Tibial nerve (tissue), 4 donors: ENCODE results near the gene CIITA.

Source experiments
- CTCF ChIP-seq, 5 experiments: fragments of 200-600 bp in 3 of 5; fragments of 450-650 bp in 2 of 5; sonication (generic) in 3 of 5; IDR thresholded peaks; one replicate each; pipeline ENCODE4 v1.5.1; 2016 to 2019; ENCODE audit warnings: antibody characterized with exemption in 5 of 5, mild to moderate bottlenecking in 3 of 5, moderate library complexity in 2 of 5
- EP300 ChIP-seq, 2 donors: sonication (generic); formaldehyde crosslinking; IDR thresholded peaks; one replicate each; pipeline ENCODE4 v1.6.1; 2017; ENCODE audit warnings: antibody characterized with exemption in 2 of 2, mild to moderate bottlenecking in 1 of 2
- POLR2A ChIP-seq, 2 donors: fragments of 450-650 bp; IDR thresholded peaks; one replicate each; pipeline ENCODE4 v1.6.1; 2017; ENCODE audit warnings: antibody characterized with exemption in 2 of 2, mild to moderate bottlenecking in 2 of 2, moderate library complexity in 2 of 2

DNA sequence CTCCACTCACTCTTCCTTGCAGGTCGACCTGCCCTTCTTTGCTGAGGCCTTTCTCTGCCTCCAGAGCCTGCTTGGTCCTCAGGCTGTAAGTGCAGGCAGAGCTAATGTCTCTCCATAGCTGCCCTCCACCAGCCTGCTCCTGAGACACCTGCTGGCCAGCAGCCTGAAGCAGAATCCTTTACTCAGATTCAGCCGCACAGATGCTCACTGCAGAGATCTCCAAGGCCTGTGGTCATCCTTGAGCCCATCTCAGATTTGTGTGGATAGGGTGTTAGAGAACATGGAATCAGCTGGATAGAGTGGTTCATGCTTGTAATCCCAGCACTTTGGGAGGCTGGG, 53.7 kb downstream of the CIITA start:
- TF ChIP-seq POLR2A (IDR thresholded peaks at IDR 0.05) (no peak), CTCF (IDR thresholded peaks at IDR 0.05) (no peak), EP300 (IDR thresholded peaks at IDR 0.05) (no peak)
